SU-DHL-6 (cell line): ENCODE measurements around the gene AKAP6.

Experiments used
- CTCF ChIP-seq: fragments of 200-600 bp; sonication (generic); IDR thresholded peaks from one replicate; pipeline ENCODE4 v1.5.1; 2017; ENCODE audit warnings: antibody characterized with exemption, mild to moderate bottlenecking, low read length, moderate library complexity; ENCODE audit not compliant: insufficient read depth, poor library complexity, severe bottlenecking
- EZH2phosphoT487 ChIP-seq: fragments of 200-600 bp; sonication (generic), shearing (Covaris generic); conservative IDR thresholded peaks from 2 replicates; pipeline ENCODE4 v1.6.1; 2018; ENCODE audit warnings: mild to moderate bottlenecking, antibody characterized with exemption, low read length, moderate library complexity, mixed read lengths

DNA sequence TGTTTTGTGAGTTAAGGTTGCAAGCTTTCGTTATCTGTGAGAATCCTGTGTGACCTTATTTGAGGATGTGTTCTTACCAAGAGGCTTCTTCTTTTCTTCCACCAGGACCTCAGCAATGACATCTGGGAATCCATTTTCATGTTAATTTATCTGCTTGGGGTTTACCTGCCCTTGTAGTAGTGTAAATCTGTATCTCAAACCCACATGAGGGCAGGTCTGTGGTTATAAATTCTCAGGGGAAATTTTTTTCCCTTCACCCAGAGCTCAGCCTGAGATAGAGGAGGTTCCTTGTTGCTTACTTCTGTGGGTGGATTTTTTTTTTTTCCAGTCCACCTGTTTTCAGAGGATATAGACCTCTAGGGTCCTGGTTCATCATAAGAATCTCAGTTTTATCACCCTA, 70.8 kb downstream of the AKAP6 start:
- TF ChIP-seq CTCF (no peak), EZH2phosphoT487 (no peak)
